Mesenchymal stem cell (in vitro differentiated cells and primary cell): ENCODE results near the gene ZBTB39.
"Not testable (repeated sequence)": the region's sequence is repeated elsewhere in the genome, so short reads cannot be mapped to it uniquely, and the experiment has no call there.

ENCODE experiments used
- DNase-seq: peaks from one replicate; pipeline ENCODE4 v3.0.0-alpha.2; 2013
- H2AFZ ChIP-seq: one replicate; pipeline ENCODE4 v1.6.1; 2013; ENCODE audit warnings: low read depth, mild to moderate bottlenecking, control low read depth, inconsistent platforms, low read length, moderate library complexity
- H2AK5ac ChIP-seq: 2 replicates; pipeline ENCODE4 v1.6.1; 2013; ENCODE audit warnings: low read length, moderate library complexity, mild to moderate bottlenecking, inconsistent platforms; ENCODE audit not compliant: severe bottlenecking
- H2BK120ac ChIP-seq: one replicate; pipeline ENCODE4 v1.6.1; 2013; ENCODE audit warnings: low read depth, mild to moderate bottlenecking, inconsistent platforms, low read length, moderate library complexity
- H2BK12ac ChIP-seq, 2 experiments: one replicate each; pipeline ENCODE4 v1.6.1; 2013; ENCODE audit warnings: inconsistent platforms in 2 of 2, low read length in 2 of 2, mild to moderate bottlenecking in 2 of 2, moderate library complexity in 2 of 2, control low read depth in 1 of 2
- H2BK15ac ChIP-seq: one replicate; pipeline ENCODE4 v1.6.1; 2013; ENCODE audit warnings: mild to moderate bottlenecking, low read depth, inconsistent platforms; ENCODE audit not compliant: poor library complexity, severe bottlenecking
- H2BK5ac ChIP-seq: 2 replicates; pipeline ENCODE4 v1.6.1; 2013; ENCODE audit warnings: low read depth, mild to moderate bottlenecking, low read length, control low read depth, inconsistent platforms; ENCODE audit not compliant: poor library complexity, severe bottlenecking
- H3K14ac ChIP-seq, 2 experiments: one replicate each; pipeline ENCODE4 v1.6.1; 2013; ENCODE audit warnings: inconsistent platforms in 2 of 2, low read length in 2 of 2, control low read depth in 1 of 2, mild to moderate bottlenecking in 1 of 2, moderate library complexity in 1 of 2
- H3K18ac ChIP-seq, 2 experiments: one replicate each; pipeline ENCODE4 v1.6.1; 2013; ENCODE audit warnings: inconsistent platforms in 2 of 2, low read length in 2 of 2, control low read depth in 1 of 2, low read depth in 1 of 2, mild to moderate bottlenecking in 1 of 2
- H3K23ac ChIP-seq, 2 experiments: one replicate each; pipeline ENCODE4 v1.6.1; 2013; ENCODE audit warnings: inconsistent platforms in 2 of 2, low read length in 2 of 2, mild to moderate bottlenecking in 2 of 2, moderate library complexity in 2 of 2, control low read depth in 1 of 2
- H3K27ac ChIP-seq: 2 replicates; pipeline ENCODE4 v1.5.1; 2013; ENCODE audit warnings: mild to moderate bottlenecking, moderate library complexity, low read length, control low read depth, inconsistent platforms; ENCODE audit not compliant: poor library complexity, severe bottlenecking
- H3K27me3 ChIP-seq, 2 experiments: 2 replicates each; pipeline versions ENCODE4 v1.6.1 to v1.7.0; 2013; ENCODE audit warnings: low read length in 2 of 2, mild to moderate bottlenecking in 2 of 2, moderate library complexity in 2 of 2, control low read depth in 1 of 2, inconsistent platforms in 1 of 2; ENCODE audit not compliant: control insufficient read depth in 1 of 2, insufficient read depth in 1 of 2
- H3K36me3 ChIP-seq, 2 experiments: 2 replicates each; pipeline versions ENCODE4 v1.6.1 to v1.7.0; 2013; ENCODE audit warnings: low read length in 2 of 2, control low read depth in 1 of 2, inconsistent platforms in 1 of 2, low read depth in 1 of 2, mild to moderate bottlenecking in 1 of 2; ENCODE audit not compliant: insufficient read depth in 2 of 2, control insufficient read depth in 1 of 2
- H3K4ac ChIP-seq, 2 experiments: one replicate each; pipeline ENCODE4 v1.6.1; 2013; ENCODE audit warnings: inconsistent platforms in 2 of 2, low read length in 2 of 2, mild to moderate bottlenecking in 2 of 2, moderate library complexity in 2 of 2, control low read depth in 1 of 2, low read depth in 1 of 2
- H3K4me1 ChIP-seq: 2 replicates; pipeline ENCODE4 v1.6.1; 2013; ENCODE audit warnings: low read depth, low read length, control low read depth; ENCODE audit not compliant: control insufficient read depth, insufficient read depth
- H3K4me2 ChIP-seq: 2 replicates; pipeline ENCODE4 v1.6.1; 2013; ENCODE audit warnings: low read length, mild to moderate bottlenecking, inconsistent platforms; ENCODE audit not compliant: poor library complexity, severe bottlenecking
- H3K4me3 ChIP-seq, 2 experiments: 2 replicates each; pipeline versions ENCODE4 v1.5.1 to v1.7.0; 2013; ENCODE audit warnings: low read length in 2 of 2, mild to moderate bottlenecking in 2 of 2, control low read depth in 1 of 2, low read depth in 1 of 2; ENCODE audit not compliant: insufficient read depth in 1 of 2
- H3K79me1 ChIP-seq: replicated peaks from 2 replicates; pipeline ENCODE4 v1.6.1; 2013; ENCODE audit warnings: mild to moderate bottlenecking, control low read depth, low read length, inconsistent platforms; ENCODE audit not compliant: poor library complexity, severe bottlenecking
- H3K9ac ChIP-seq: 2 replicates; pipeline ENCODE4 v1.7.0; 2013; ENCODE audit warnings: mild to moderate bottlenecking, low read length, moderate library complexity
- H3K9me3 ChIP-seq: 2 replicates; pipeline ENCODE4 v1.7.0; 2013; ENCODE audit warnings: mild to moderate bottlenecking, low read length; ENCODE audit not compliant: control insufficient read depth
- H4K8ac ChIP-seq: one replicate; pipeline ENCODE4 v1.6.1; 2013; ENCODE audit warnings: inconsistent platforms, mild to moderate bottlenecking, low read length, moderate library complexity
- H4K91ac ChIP-seq: one replicate; pipeline ENCODE4 v1.6.1; 2013; ENCODE audit warnings: mild to moderate bottlenecking, low read length, inconsistent platforms
- WGBS: methylation state at CpG from one replicate; pipeline ENCODE4 v1.1.7; 2013; ENCODE audit warnings: mixed read lengths; 5-methylcytosine and 5-hydroxymethylcytosine counted together

The ZBTB39 gene

GRCh38 chr12:56968910-56969309 lies 37.4 kb downstream of the ZBTB39 start:
- not testable (repeated sequence) for H3K4me1 ChIP-seq, H2BK120ac ChIP-seq, H3K4me2 ChIP-seq, H3K18ac ChIP-seq, H3K9ac ChIP-seq, H3K79me1 ChIP-seq, H3K36me3 ChIP-seq, H2BK15ac ChIP-seq, H3K27ac ChIP-seq, H3K23ac ChIP-seq, H3K14ac ChIP-seq, H3K9me3 ChIP-seq, H2AFZ ChIP-seq, H3K4me3 ChIP-seq, H2AK5ac ChIP-seq, H3K4ac ChIP-seq, H3K27me3 ChIP-seq, H4K91ac ChIP-seq, DNase-seq, H4K8ac ChIP-seq, H2BK12ac ChIP-seq, H2BK5ac ChIP-seq
- 94% methylated on average over 4 of the region's 6 CpGs for WGBS

GRCh38 chr12:56965997-56966642 lies 40.2 kb downstream of the ZBTB39 start:
- not testable (repeated sequence) for H2AFZ ChIP-seq, H4K8ac ChIP-seq, H3K79me1 ChIP-seq, H2BK12ac ChIP-seq, DNase-seq, H2AK5ac ChIP-seq, H2BK5ac ChIP-seq, H3K27me3 ChIP-seq, H3K9me3 ChIP-seq, H3K23ac ChIP-seq, H3K27ac ChIP-seq, H3K36me3 ChIP-seq, H3K14ac ChIP-seq, H2BK120ac ChIP-seq, H3K4me2 ChIP-seq, H3K4me1 ChIP-seq, H3K4ac ChIP-seq, H3K4me3 ChIP-seq, H3K18ac ChIP-seq, H3K9ac ChIP-seq, H4K91ac ChIP-seq, H2BK15ac ChIP-seq
- WGBS: 80% methylated on average over 15 of the region's 15 CpGs

- H3K4me2 ChIP-seq, H2BK12ac ChIP-seq, H3K23ac ChIP-seq, H3K4ac ChIP-seq, H3K79me1 ChIP-seq, H3K36me3 ChIP-seq, H2BK5ac ChIP-seq, H4K91ac ChIP-seq, H2BK120ac ChIP-seq, H3K4me3 ChIP-seq, H2AFZ ChIP-seq, H3K27me3 ChIP-seq, H3K27ac ChIP-seq, H3K9ac ChIP-seq, H3K14ac ChIP-seq, H3K18ac ChIP-seq, H2AK5ac ChIP-seq, H2BK15ac ChIP-seq, H3K9me3 ChIP-seq, DNase-seq, H4K8ac ChIP-seq, H3K4me1 ChIP-seq: not testable (repeated sequence)
- whole genome bisulfite sequencing: 91% methylated on average over 1 of the region's 4 CpGs
Measured at GRCh38 chr12:56965124-56965523, 41.2 kb downstream of the ZBTB39 start.

GRCh38 chr12:56963557-56963956 lies 42.8 kb downstream of the ZBTB39 start:
- not testable (repeated sequence) for H2BK15ac ChIP-seq, H4K8ac ChIP-seq, H3K4me3 ChIP-seq, H2BK120ac ChIP-seq, H3K27ac ChIP-seq, H3K79me1 ChIP-seq, DNase-seq, H3K4ac ChIP-seq, H3K27me3 ChIP-seq, H4K91ac ChIP-seq, H3K4me2 ChIP-seq, H2BK12ac ChIP-seq, H3K9me3 ChIP-seq, H3K14ac ChIP-seq, H3K36me3 ChIP-seq, H3K4me1 ChIP-seq, H3K23ac ChIP-seq, H3K9ac ChIP-seq, H3K18ac ChIP-seq, H2AK5ac ChIP-seq, H2BK5ac ChIP-seq, H2AFZ ChIP-seq
- WGBS: no CpG with 5 or more reads among the region's 27 CpGs
